Measurements from ENCODE around the gene NUDCD3. TPM values are rescaled to one million over a fixed set of nuclear protein-coding genes. Genes with fewer than 3 reads are reported as not detected.

The NUDCD3 gene
- total RNA-seq, 2 donors from 2014 or later = 20.4 to 20.8 TPM

DNA sequence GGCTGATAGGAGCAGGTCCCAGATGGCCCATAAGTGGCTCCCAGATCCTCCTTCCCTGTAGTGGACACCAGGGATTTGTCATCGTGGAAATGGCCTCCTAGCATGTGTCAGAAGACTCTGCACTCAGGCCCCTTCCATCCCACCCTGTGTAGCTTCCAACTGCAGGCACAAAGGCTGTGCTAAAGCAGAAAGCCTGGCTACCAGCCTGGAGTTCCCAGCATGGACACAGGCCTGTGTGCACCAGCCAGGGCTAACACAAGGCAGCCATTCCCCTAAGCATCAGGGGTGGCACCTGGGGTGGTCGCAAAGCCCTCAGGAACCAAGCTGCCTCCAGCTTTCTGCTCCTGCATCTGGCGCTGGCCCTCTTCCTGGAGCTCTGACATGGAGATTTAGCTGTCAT lies 160.6 kb downstream of the NUDCD3 start:
- 84 to 100% methylated on average over 1 to 3 of the region's 3 CpGs for WGBS, 2 donors
- intact Hi-C loops (cut with DNase I) = no loop called here
- no peak for ATAC-seq
- Histone ChIP-seq H3K27ac (no peak overlapping the region), H3K9me3 (no peaks in the 10 kb centered on the region), H3K4me1 (no peaks in the 10 kb centered on the region), H3K4me3 (no peak overlapping the region), H3K36me3 (replicated peaks in 1 of 2; ENCODE audit: insufficient read depth in 1 of 2, low read depth in 2 of 2) (no peaks in the 10 kb centered on the region), H3K27me3 (no peaks in the 10 kb centered on the region)
- DNase-seq = no peak
- TF ChIP-seq POLR2A (IDR thresholded peaks at IDR 0.05) = no peak
- TF ChIP-seq, protein P1, sequence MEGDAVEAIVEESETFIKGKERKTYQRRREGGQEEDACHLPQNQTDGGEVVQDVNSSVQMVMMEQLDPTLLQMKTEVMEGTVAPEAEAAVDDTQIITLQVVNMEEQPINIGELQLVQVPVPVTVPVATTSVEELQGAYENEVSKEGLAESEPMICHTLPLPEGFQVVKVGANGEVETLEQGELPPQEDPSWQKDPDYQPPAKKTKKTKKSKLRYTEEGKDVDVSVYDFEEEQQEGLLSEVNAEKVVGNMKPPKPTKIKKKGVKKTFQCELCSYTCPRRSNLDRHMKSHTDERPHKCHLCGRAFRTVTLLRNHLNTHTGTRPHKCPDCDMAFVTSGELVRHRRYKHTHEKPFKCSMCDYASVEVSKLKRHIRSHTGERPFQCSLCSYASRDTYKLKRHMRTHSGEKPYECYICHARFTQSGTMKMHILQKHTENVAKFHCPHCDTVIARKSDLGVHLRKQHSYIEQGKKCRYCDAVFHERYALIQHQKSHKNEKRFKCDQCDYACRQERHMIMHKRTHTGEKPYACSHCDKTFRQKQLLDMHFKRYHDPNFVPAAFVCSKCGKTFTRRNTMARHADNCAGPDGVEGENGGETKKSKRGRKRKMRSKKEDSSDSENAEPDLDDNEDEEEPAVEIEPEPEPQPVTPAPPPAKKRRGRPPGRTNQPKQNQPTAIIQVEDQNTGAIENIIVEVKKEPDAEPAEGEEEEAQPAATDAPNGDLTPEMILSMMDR (IDR thresholded peaks at IDR 0.05) = no peak

Small RNA genes within 50 kb of the gene (small RNA-seq; reads per million reads assigned to genes)
- gene RNU6-1097P = not detected

Other genes starting within 250 kb of the NUDCD3 start
- gene CAMK2B, start 165.1 kb downstream of the NUDCD3 start, total RNA-seq = 1 to 10 TPM in 1 of 2 donors, under 1 TPM in 1; 0.52 to 7.6 TPM
- gene NPC1L1, start 50.7 kb upstream of the NUDCD3 start, total RNA-seq = under 1 TPM in 1 of 2 donors, not detected in 1; 0.52 TPM
- 10 to 100 TPM; 32.2 to 54.1 TPM for gene DDX56, start 83.2 kb upstream of the NUDCD3 start, total RNA-seq
- 10 to 100 TPM; 52.4 to 65.6 TPM for gene TMED4, start 91.6 kb upstream of the NUDCD3 start, total RNA-seq
- gene OGDH, start 116.0 kb upstream of the NUDCD3 start, total RNA-seq = 10 to 100 TPM; 36.1 to 46.1 TPM